GM12878 (cell line): Measurements from ENCODE around the gene GRM5. TPM values are rescaled to one million over a fixed set of nuclear protein-coding genes. Genes with fewer than 3 reads are reported as not detected.

ENCODE experiments used
- ATAC-seq: fragments of 200-7000 bp; cut with Tn5 transposase; 3 replicates; pipeline ENCODE4 v1.9.1; 2020; ENCODE audit warnings: mild to moderate bottlenecking, moderate library complexity
- BruUV-seq: library from RNA; stranded (reverse); fragments of 400-500 nt; replicated peaks from 2 replicates; lab custom pipeline; 2021; lab: Mats Ljungman, UMichigan
- CTCF ChIA-PET: fragments of 300-600 bp; sonication (Branson Sonifier 250); formaldehyde crosslinking; extraction: SDS; loops from one replicate; lab custom pipeline; 2021; ENCODE audit warnings: inconsistent platforms; lab: Yijun Ruan, JAX
- POLR2A ChIA-PET: fragments of 350-600 bp; formaldehyde crosslinking; extraction: SDS; loops from one replicate; lab custom pipeline; 2021; ENCODE audit warnings: inconsistent platforms; lab: Charles Lee
- RAD21 ChIA-PET: fragments of 300-600 bp; sonication (Branson Sonifier 250); formaldehyde crosslinking; loops from one replicate; lab custom pipeline; 2023; ENCODE audit warnings: antibody characterized with exemption; ENCODE audit not compliant: unreplicated experiment; lab: Charles Lee
- SMC1A ChIA-PET: fragments of 300-600 bp; sonication (Branson Sonifier 250); formaldehyde crosslinking; loops from one replicate; lab custom pipeline; 2023; ENCODE audit not compliant: unreplicated experiment, uncharacterized antibody; lab: Charles Lee
- DNase-seq: peaks from one replicate; pipeline ENCODE4 v3.0.0-alpha.2; 2011; ENCODE audit warnings: low read depth, low spot score
- FAIRE-seq: peaks from 3 replicates; lab custom pipeline; 2011; peaks lifted over from hg19 to GRCh38; lab: Jason Lieb, UNC
- H2AFZ ChIP-seq: 2 replicates; pipeline ENCODE4 v1.6.0; 2011; ENCODE audit warnings: low read depth, low read length, control low read depth; ENCODE audit not compliant: control insufficient read depth
- H3K27ac ChIP-seq: 2 replicates; pipeline ENCODE4 v1.5.1; 2011; ENCODE audit warnings: control low read depth; ENCODE audit not compliant: control insufficient read depth, insufficient read depth
- H3K27me3 ChIP-seq, 2 experiments: replicated peaks in 1 of 2; 2 replicates each; pipeline versions ENCODE4 v1.6.0 to v1.6.1; 2011; ENCODE audit warnings: low read length in 1 of 2; ENCODE audit not compliant: control insufficient read depth in 2 of 2, insufficient read depth in 2 of 2
- H3K36me3 ChIP-seq, 2 experiments: 2 replicates each; pipeline ENCODE4 v1.5.1; 2011; ENCODE audit warnings: low read length in 1 of 2; ENCODE audit not compliant: control insufficient read depth in 2 of 2, insufficient read depth in 2 of 2
- H3K4me1 ChIP-seq: 2 replicates; pipeline ENCODE4 v1.6.1; 2011; ENCODE audit warnings: mild to moderate bottlenecking, low read length, moderate library complexity, mixed read lengths; ENCODE audit not compliant: control insufficient read depth, insufficient read depth
- H3K4me2 ChIP-seq: 2 replicates; pipeline ENCODE4 v1.6.0; 2011; ENCODE audit warnings: control low read depth; ENCODE audit not compliant: control insufficient read depth, insufficient read depth
- H3K4me3 ChIP-seq: fragments of 200-600 bp; sonication (generic); 2 replicates; pipeline ENCODE4 v1.5.1; 2016
- H3K79me2 ChIP-seq: 2 replicates; pipeline ENCODE4 v1.6.0; 2011; ENCODE audit warnings: low read length; ENCODE audit not compliant: control insufficient read depth, insufficient read depth
- H3K9ac ChIP-seq: 2 replicates; pipeline ENCODE4 v1.8.0; 2011; ENCODE audit warnings: low read length, control low read depth, mixed read lengths; ENCODE audit not compliant: control insufficient read depth, insufficient read depth
- H3K9me3 ChIP-seq: replicated peaks from 3 replicates; pipeline ENCODE4 v1.5.1; 2011; ENCODE audit warnings: mild to moderate bottlenecking, low read length; ENCODE audit not compliant: control insufficient read depth, insufficient read depth
- H4K20me1 ChIP-seq: 2 replicates; pipeline ENCODE4 v1.6.0; 2011; ENCODE audit not compliant: control insufficient read depth, insufficient read depth
- ATF7 ChIP-seq: fragments of 450-650 bp; IDR thresholded peaks from 2 replicates; pipeline ENCODE4 v1.6.1; 2016; ENCODE audit warnings: low read depth, mild to moderate bottlenecking
- LARP7 ChIP-seq: fragments of 450-650 bp; IDR thresholded peaks from 2 replicates; pipeline ENCODE4 v1.6.1; 2017; ENCODE audit warnings: mild to moderate bottlenecking
- STAT1 ChIP-seq: fragments of 450-650 bp; conservative IDR thresholded peaks from 2 replicates; pipeline ENCODE4 v1.6.1; 2014; ENCODE audit warnings: antibody characterized with exemption, mild to moderate bottlenecking
- USF2 ChIP-seq: IDR thresholded peaks from 2 replicates; pipeline ENCODE4 v1.6.1; 2011; ENCODE audit warnings: low read depth, low read length, improper control_type of control experiment, borderline replicate concordance
- ZBTB11 ChIP-seq: fragments of 450-650 bp; formaldehyde crosslinking; IDR thresholded peaks from 2 replicates; pipeline ENCODE4 v1.5.0; 2022; ENCODE audit warnings: mild to moderate bottlenecking, missing genetic modification characterization
- ZNF384 ChIP-seq: IDR thresholded peaks from 2 replicates; pipeline ENCODE4 v1.6.1; 2012; ENCODE audit warnings: low read depth, mild to moderate bottlenecking, low read length, improper control_type of control experiment, borderline replicate concordance
- WGBS: methylation state at CpG from one replicate; pipeline ENCODE4 v1.1.6; 2016; ENCODE audit warnings: low lambda C conversion rate; ENCODE audit not compliant: insufficient replicate concordance, insufficient coverage; ENCODE audit errors: missing lambda C conversion rate; 5-methylcytosine and 5-hydroxymethylcytosine counted together
- in situ Hi-C: fragments of 300-500 bp; cut with MboI; formaldehyde crosslinking; loops from 9 replicates; pipeline ENCODE4 v1.14.3; 2018; ENCODE audit warnings: mixed read lengths
- intact Hi-C: fragments of 100-400 bp; cut with micrococcal nuclease; formaldehyde crosslinking; loops from one replicate; pipeline ENCODE4 v1.14.2; 2022; ENCODE audit not compliant: unreplicated experiment
- polyA plus RNA-seq, 11 experiments: library from polyadenylated mRNA; depleted of rRNA in 4 of 11; unstranded in 6 of 11; stranded (reverse) in 5 of 11; fragments of >200 nt; fragmentation: Nextera tagmentation in 4 of 11; fragmentation: Illumina TruSeq in 1 of 11; extraction: Ambion mirVana in 4 of 11; extraction: Trizol in 1 of 11; gene quantifications; 1 replicate in 1 of 11; 2 replicates in 10 of 11; pipeline versions ENCODE4 v1.2.1 to v1.2.3, GENCODE V29; 2011 to 2016; ENCODE audit warnings: inconsistent platforms in 2 of 11, missing spikeins in 2 of 11, low read depth in 1 of 11
- total RNA-seq, 4 experiments: library from RNA; depleted of rRNA in 3 of 4; stranded (reverse); fragments of >200 nt in 3 of 4; fragmentation: Illumina TruSeq in 1 of 4; extraction: Trizol in 1 of 4; gene quantifications; 2 replicates each; pipeline versions ENCODE4 v1.2.1 to v1.2.3, GENCODE V29; 2013 to 2021

GRM5 gene
- total and polyA plus RNA-seq, 10 of the 15 experiments (the other 5 are each of a cell fraction or from before 2014, with no cell fraction given), result not detected

- Histone ChIP-seq H3K4me1 (peaks cover 8% of the 10 kb centered on the region), H2AFZ (no peak overlapping the region), H3K27me3 (no peaks in the 10 kb centered on the region), H3K36me3 (no peaks in the 10 kb centered on the region), H3K9ac (no peak overlapping the region), H3K4me3 (no peak overlapping the region), H3K27ac (no peak overlapping the region)
- no TSS peak for BruUV-seq
- intact Hi-C loops, result no loop called here
- FAIRE-seq (no peak), ATAC-seq (no peak)
- SMC1A ChIA-PET, result interaction anchor here (0.9 kb wide), 1 partner anchor 130 kb away, joined by 3 read pairs; no protein-coding TSS in a partner anchor
- POLR2A ChIA-PET, result no interaction called here
- 50% methylated on average over 1 of the region's 1 CpG for WGBS
- no peak for TF ChIP-seq USF2
- TF ChIP-seq ATF7, result 0 out of 2 replicates have a peak, but pooled peaks have one; percentile 20
- no peak for TF ChIP-seq LARP7
- TF ChIP-seq, all 136 proteins: peak for 1
- in situ Hi-C loops, result no loop called here
- Histone ChIP-seq H4K20me1 (no peaks in the 10 kb centered on the region), H3K4me2 (no peak overlapping the region), H3K79me2 (no peaks in the 10 kb centered on the region), H3K9me3 (no peaks in the 10 kb centered on the region)
- ChIA-PET RAD21 (no interaction called here), CTCF (interaction anchor here (0.8 to 1.1 kb wide), 3 partner anchors 9 to 472 kb away, joined by 3 to 4 read pairs (median 3); no protein-coding TSS in a partner anchor)
- DNase-seq, result no peak
These were observed 578.1 kb downstream of the GRM5 start for GRCh38 chr11:88487646-88488045.

DNA sequence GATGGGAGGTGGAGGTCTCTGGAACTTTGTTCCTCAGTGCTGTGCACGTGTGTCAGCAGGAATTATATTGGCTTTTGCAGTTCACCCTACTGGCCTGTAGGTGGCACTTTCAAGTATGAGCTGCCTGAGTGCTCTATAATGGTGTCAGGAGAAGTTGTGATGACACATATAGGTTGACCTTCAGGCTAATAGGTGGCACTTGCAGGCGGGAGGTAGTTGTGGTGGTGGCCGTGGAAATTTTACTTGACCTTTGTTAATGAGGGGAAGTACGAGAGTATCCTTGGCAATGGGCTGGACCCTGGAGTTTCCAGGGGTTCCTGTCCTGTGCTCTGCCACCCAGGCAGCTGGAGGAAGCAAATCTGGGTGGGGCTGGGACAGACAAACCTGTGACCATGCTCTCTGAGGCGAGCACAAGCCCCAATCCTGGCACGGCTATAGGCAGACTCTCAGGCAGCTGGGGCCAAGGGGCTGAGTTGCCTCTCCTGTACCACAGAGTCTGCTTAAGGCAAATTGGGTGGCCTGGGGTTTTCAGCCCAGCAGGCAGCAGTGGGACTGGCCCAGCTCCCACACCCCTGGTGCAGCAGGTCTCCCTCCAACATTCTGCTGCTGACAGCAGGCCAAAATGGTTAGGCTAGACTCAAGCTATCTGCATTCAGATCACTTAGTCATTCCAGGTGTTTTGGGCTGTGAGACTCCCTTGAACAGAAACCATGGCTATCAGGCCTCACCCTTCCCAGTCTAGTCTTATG lies 580.7 kb downstream of the GRM5 start:
- in situ Hi-C loops, result no loop called here
- FAIRE-seq (no peak), ATAC-seq (peak; percentile 94), DNase-seq (peak; percentile 27)
- SMC1A ChIA-PET, result interaction anchor here (0.6 to 1.2 kb wide), 5 partner anchors 7 to 133 kb away, joined by 3 to 5 read pairs (median 3); no protein-coding TSS in a partner anchor
- Histone ChIP-seq H4K20me1 (no peaks in the 10 kb centered on the region), H2AFZ (peak overlapping the region; percentile 64), H3K4me1 (peaks cover 8% of the 10 kb centered on the region), H3K4me3 (no peak overlapping the region), H3K4me2 (no peak overlapping the region), H3K36me3 (no peaks in the 10 kb centered on the region), H3K9me3 (no peaks in the 10 kb centered on the region), H3K27me3 (no peaks in the 10 kb centered on the region), H3K79me2 (no peaks in the 10 kb centered on the region), H3K27ac (no peak overlapping the region), H3K9ac (no peak overlapping the region)
- POLR2A ChIA-PET, result interaction anchor here (0.8 kb wide), 1 partner anchor 129 kb away, joined by 3 read pairs; no protein-coding TSS in a partner anchor
- BruUV-seq, result no TSS peak
- WGBS, result 9% methylated on average over 6 of the region's 6 CpGs
- RAD21 ChIA-PET, result interaction anchor here (0.8 to 1.0 kb wide), 4 partner anchors 130 to 253 kb away, joined by 3 to 4 read pairs (median 3); no protein-coding TSS in a partner anchor
- CTCF ChIA-PET, result interaction anchor here (0.6 to 1.9 kb wide), 18 partner anchors 11 to 510 kb away, joined by 3 to 11 read pairs (median 4); no protein-coding TSS in a partner anchor
- intact Hi-C loops, result loop anchor here (2.0 kb wide), 2 partner anchors 60 to 146 kb away; no protein-coding TSS in a partner anchor
- TF ChIP-seq STAT1 (no peak), ZBTB11 (CRISPR knock-in tag) (no peak), ZNF384 (no peak)
